Neural progenitor cell (in vitro differentiated cells): ENCODE measurements around the gene C12orf60. TPM values are rescaled to one million over a fixed set of nuclear protein-coding genes. Genes with fewer than 3 reads are reported as not detected.

Experiments used
- DNase-seq: peaks from one replicate; pipeline ENCODE4 v3.0.0-alpha.2; 2016; ENCODE audit warnings: low spot score
- H2AFZ ChIP-seq: fragments of 200-600 bp; sonication (generic); replicated peaks from 2 replicates; pipeline ENCODE4 v1.6.1; 2016; ENCODE audit warnings: antibody characterized with exemption
- H3F3A ChIP-seq: fragments of 200-600 bp; sonication (generic); 2 replicates; pipeline ENCODE4 v1.6.1; 2016; ENCODE audit warnings: antibody characterized with exemption, low read depth
- H3K27ac ChIP-seq: fragments of 200-600 bp; sonication (generic); 2 replicates; pipeline ENCODE4 v1.5.1; 2016; ENCODE audit warnings: mild to moderate bottlenecking
- H3K27me3 ChIP-seq: fragments of 200-600 bp; sonication (generic); 2 replicates; pipeline ENCODE4 v1.6.1; 2016; ENCODE audit warnings: mild to moderate bottlenecking, moderate library complexity
- H3K36me3 ChIP-seq: fragments of 200-600 bp; sonication (generic); 2 replicates; pipeline ENCODE4 v1.5.1; 2016
- H3K4me1 ChIP-seq: fragments of 200-600 bp; sonication (generic); 2 replicates; pipeline ENCODE4 v1.6.1; 2016; ENCODE audit warnings: mixed run types
- H3K4me2 ChIP-seq: fragments of 200-600 bp; sonication (generic); 2 replicates; pipeline ENCODE4 v1.6.1; 2016
- H3K4me3 ChIP-seq: fragments of 200-600 bp; sonication (generic); 2 replicates; pipeline ENCODE4 v1.5.1; 2016
- H3K79me2 ChIP-seq: fragments of 200-600 bp; sonication (generic); 2 replicates; pipeline ENCODE4 v1.6.1; 2016; ENCODE audit warnings: low read depth
- H3K9ac ChIP-seq: fragments of 200-600 bp; sonication (generic); 2 replicates; pipeline ENCODE4 v1.6.1; 2016
- H3K9me3 ChIP-seq: fragments of 200-600 bp; sonication (generic); 2 replicates; pipeline ENCODE4 v1.5.1; 2016; ENCODE audit warnings: low read depth
- H4K20me1 ChIP-seq: fragments of 200-600 bp; sonication (generic); 2 replicates; pipeline ENCODE4 v1.6.1; 2016; ENCODE audit warnings: low read depth
- H3K27ac Mint-ChIP-seq: 3 replicates; pipeline ENCODE4 v1.8.0; 2021; ENCODE audit warnings: mixed read lengths
- H3K27me3 Mint-ChIP-seq: 2 replicates; pipeline ENCODE4 v1.8.0; 2022; ENCODE audit warnings: low read depth, mild to moderate bottlenecking, inconsistent platforms, moderate library complexity, mixed read lengths; ENCODE audit not compliant: insufficient read depth
- H3K36me3 Mint-ChIP-seq: 3 replicates; pipeline ENCODE4 v1.8.0; 2021; ENCODE audit warnings: mixed read lengths
- H3K4me1 Mint-ChIP-seq: 3 replicates; pipeline ENCODE4 v1.8.0; 2021; ENCODE audit warnings: mixed read lengths
- H3K4me3 Mint-ChIP-seq: 3 replicates; pipeline ENCODE4 v1.8.0; 2021; ENCODE audit warnings: mild to moderate bottlenecking, moderate library complexity, mixed read lengths
- H3K9me3 Mint-ChIP-seq: 3 replicates; pipeline ENCODE4 v1.8.0; 2020; ENCODE audit warnings: mixed read lengths
- EZH2 ChIP-seq: fragments of 200-600 bp; sonication (generic); IDR thresholded peaks from 2 replicates; pipeline ENCODE4 v1.6.1; 2017; ENCODE audit warnings: antibody characterized with exemption, mild to moderate bottlenecking, moderate library complexity
- EZH2phosphoT487 ChIP-seq: fragments of 200-600 bp; sonication (generic); IDR thresholded peaks from 2 replicates; pipeline ENCODE4 v1.6.1; 2017; ENCODE audit warnings: antibody characterized with exemption
- total RNA-seq: library from RNA; depleted of rRNA; stranded (reverse); fragments of >200 nt; gene quantifications from 2 replicates; pipeline ENCODE4 v1.2.3, GENCODE V29; 2015; ENCODE audit warnings: low replicate concordance
- TF ChIP-seq, protein P1 (sequence below): fragments of 200-600 bp; sonication (generic); IDR thresholded peaks from 2 replicates; pipeline ENCODE4 v1.5.1; 2017; ENCODE audit warnings: antibody characterized with exemption, mild to moderate bottlenecking

Gene C12orf60
- total RNA-seq, 1 donor from 2014 or later = 5.4 TPM

DNA sequence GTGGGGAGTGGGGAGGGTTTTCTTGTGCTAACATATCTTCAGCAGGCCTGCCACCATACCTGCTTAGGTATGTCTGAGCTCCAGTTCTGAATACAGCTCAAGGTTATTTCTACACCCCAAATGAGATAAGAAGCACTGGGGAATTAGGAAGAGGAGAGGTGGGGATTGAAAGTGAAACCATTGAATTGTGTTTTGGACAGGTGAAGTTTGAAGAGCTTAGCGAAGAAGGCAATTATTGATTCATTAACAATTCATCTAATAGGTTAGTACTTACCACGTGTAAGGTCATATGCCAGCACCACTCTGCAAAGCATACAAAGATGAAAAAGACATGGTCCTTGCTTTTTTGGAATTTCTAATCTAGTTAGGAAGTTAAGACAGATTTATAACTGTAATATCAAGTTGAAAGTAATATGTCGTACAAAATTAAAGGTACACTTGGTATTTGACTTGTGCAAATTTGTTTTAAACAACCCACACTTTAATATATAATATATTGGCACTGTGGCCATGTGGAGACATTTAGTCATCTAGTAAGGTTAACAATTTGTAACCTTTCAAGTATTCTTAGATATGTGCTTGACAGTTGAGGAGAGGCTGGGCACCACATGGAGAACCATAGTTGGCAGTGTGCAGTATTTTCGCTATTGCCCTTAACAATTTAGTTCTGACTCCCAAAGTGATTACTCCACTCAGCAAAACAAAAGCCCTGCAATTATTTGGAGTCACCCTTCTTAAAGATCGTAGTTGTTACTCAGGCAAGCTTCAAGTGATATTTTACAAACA, 6.9 kb downstream of the C12orf60 start:
- TF ChIP-seq EZH2 = no peak
- TF ChIP-seq, protein P1, sequence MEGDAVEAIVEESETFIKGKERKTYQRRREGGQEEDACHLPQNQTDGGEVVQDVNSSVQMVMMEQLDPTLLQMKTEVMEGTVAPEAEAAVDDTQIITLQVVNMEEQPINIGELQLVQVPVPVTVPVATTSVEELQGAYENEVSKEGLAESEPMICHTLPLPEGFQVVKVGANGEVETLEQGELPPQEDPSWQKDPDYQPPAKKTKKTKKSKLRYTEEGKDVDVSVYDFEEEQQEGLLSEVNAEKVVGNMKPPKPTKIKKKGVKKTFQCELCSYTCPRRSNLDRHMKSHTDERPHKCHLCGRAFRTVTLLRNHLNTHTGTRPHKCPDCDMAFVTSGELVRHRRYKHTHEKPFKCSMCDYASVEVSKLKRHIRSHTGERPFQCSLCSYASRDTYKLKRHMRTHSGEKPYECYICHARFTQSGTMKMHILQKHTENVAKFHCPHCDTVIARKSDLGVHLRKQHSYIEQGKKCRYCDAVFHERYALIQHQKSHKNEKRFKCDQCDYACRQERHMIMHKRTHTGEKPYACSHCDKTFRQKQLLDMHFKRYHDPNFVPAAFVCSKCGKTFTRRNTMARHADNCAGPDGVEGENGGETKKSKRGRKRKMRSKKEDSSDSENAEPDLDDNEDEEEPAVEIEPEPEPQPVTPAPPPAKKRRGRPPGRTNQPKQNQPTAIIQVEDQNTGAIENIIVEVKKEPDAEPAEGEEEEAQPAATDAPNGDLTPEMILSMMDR = no peak
- TF ChIP-seq EZH2phosphoT487 = no peak
- no peak overlapping the region for H2AFZ ChIP-seq
- no peaks in the 10 kb centered on the region for H3K36me3 Mint-ChIP-seq
- no peak for DNase-seq
- H3K9me3 Mint-ChIP-seq = no peaks in the 10 kb centered on the region
- H3F3A ChIP-seq = no peaks in the 10 kb centered on the region
- no peaks in the 10 kb centered on the region for H3K27me3 ChIP-seq
- H3K4me1 ChIP-seq = no peaks in the 10 kb centered on the region
- H3K4me2 ChIP-seq = no peak overlapping the region
- no peaks in the 10 kb centered on the region for H3K27me3 Mint-ChIP-seq
- no peaks in the 10 kb centered on the region for H4K20me1 ChIP-seq
- no peak overlapping the region for H3K4me3 ChIP-seq
- H3K4me3 Mint-ChIP-seq = no peak overlapping the region
- H3K9me3 ChIP-seq = no peaks in the 10 kb centered on the region
- no peaks in the 10 kb centered on the region for H3K79me2 ChIP-seq
- no peak overlapping the region for H3K9ac ChIP-seq
- peaks cover 2% of the 10 kb centered on the region for H3K4me1 Mint-ChIP-seq
- no peaks in the 10 kb centered on the region for H3K36me3 ChIP-seq
- no peak overlapping the region for H3K27ac Mint-ChIP-seq
- no peak overlapping the region for H3K27ac ChIP-seq

DNA sequence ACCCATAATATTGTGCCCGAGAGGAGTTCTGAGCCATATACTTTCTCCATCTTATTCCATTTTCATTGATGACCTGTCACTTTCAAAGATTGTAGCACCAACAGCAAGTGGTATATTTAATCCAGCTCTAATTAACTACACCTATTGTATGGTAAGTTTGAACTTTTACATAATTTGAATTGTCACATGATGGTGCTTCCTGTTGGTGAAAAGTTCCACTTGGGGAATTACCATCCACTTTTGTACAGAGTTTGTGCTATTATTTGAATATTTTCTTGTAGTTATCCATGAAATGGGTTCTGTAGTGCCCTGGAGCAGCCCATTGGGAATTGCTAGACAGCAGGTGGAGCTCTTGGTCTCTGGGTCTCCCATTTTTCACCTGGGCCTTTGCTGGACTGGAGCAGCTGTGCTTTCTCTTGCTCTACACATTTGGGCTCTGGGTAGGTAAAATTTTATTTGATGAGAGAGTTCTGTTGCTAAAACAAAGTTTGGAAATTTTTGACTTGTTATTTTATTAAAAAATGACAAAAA, 7.5 kb downstream of the C12orf60 start:
- Mint-ChIP-seq H3K27me3 (no peaks in the 10 kb centered on the region), H3K4me3 (no peak overlapping the region), H3K36me3 (no peaks in the 10 kb centered on the region), H3K27ac (no peak overlapping the region), H3K4me1 (no peaks in the 10 kb centered on the region), H3K9me3 (no peaks in the 10 kb centered on the region)
- no peak for TF ChIP-seq EZH2
- TF ChIP-seq, protein P1 = peak; percentile 54
- TF ChIP-seq EZH2phosphoT487 = no peak
- Histone ChIP-seq H3K36me3 (no peaks in the 10 kb centered on the region), H3K27ac (no peak overlapping the region), H2AFZ (no peak overlapping the region), H4K20me1 (no peaks in the 10 kb centered on the region), H3F3A (no peaks in the 10 kb centered on the region), H3K4me3 (no peak overlapping the region), H3K9ac (no peak overlapping the region), H3K27me3 (no peaks in the 10 kb centered on the region), H3K4me2 (no peak overlapping the region), H3K4me1 (no peaks in the 10 kb centered on the region), H3K79me2 (no peaks in the 10 kb centered on the region), H3K9me3 (no peaks in the 10 kb centered on the region)
- DNase-seq = peak; percentile 32

DNA sequence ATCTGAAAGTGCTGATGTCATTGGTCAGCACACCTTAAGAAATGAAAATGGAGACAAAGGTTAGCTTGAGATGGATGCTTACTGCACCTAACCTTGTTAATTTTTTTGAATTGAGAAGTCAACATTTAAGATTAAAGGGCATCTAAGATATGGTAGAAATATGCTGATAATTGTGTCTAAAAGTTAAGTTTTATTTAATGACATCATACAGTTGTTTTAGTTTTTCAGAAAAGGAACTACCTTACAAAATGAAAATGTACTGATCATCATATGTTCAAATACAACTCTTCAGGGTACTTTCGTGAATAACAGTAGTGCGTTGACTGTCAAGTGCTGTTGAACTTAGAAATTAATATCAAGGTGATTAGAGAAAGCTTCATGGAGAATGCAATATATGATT, 8.0 kb downstream of the C12orf60 start:
- Mint-ChIP-seq H3K27me3 (no peaks in the 10 kb centered on the region), H3K9me3 (no peaks in the 10 kb centered on the region), H3K4me1 (no peaks in the 10 kb centered on the region), H3K36me3 (no peaks in the 10 kb centered on the region), H3K27ac (no peak overlapping the region), H3K4me3 (no peak overlapping the region)
- no peaks in the 10 kb centered on the region for H4K20me1 ChIP-seq
- H3K4me2 ChIP-seq = no peak overlapping the region
- H2AFZ ChIP-seq = no peak overlapping the region
- no peak overlapping the region for H3K4me3 ChIP-seq
- no peaks in the 10 kb centered on the region for H3K27me3 ChIP-seq
- TF ChIP-seq, protein P1 = no peak
- TF ChIP-seq EZH2phosphoT487 = no peak
- no peak for TF ChIP-seq EZH2
- H3K79me2 ChIP-seq = no peaks in the 10 kb centered on the region
- no peak overlapping the region for H3K27ac ChIP-seq
- no peaks in the 10 kb centered on the region for H3K36me3 ChIP-seq
- H3K4me1 ChIP-seq = no peaks in the 10 kb centered on the region
- DNase-seq = no peak
- no peak overlapping the region for H3K9ac ChIP-seq
- H3F3A ChIP-seq = no peaks in the 10 kb centered on the region
- H3K9me3 ChIP-seq = no peaks in the 10 kb centered on the region
